ENCODE results near the gene SLC9C2.
"Not testable (repeated sequence)": the region's sequence is repeated elsewhere in the genome, so short reads cannot be mapped to it uniquely, and the experiment has no call there.

The SLC9C2 gene

GRCh38 chr1:173608503-173609216 is 5.8 kb upstream of the SLC9C2 start:
- in situ Hi-C loops (cut with HindIII; ENCODE audit: low sequenced_read_pairs): no loop called here
- TF ChIP-seq CTCF (IDR thresholded peaks at IDR 0.05; ENCODE audit: low read depth, low read length, missing control alignments): no peak
- no peak overlapping the region for H3K4me3 ChIP-seq (ENCODE audit: low read depth, low read length)
- DNase-seq (ENCODE audit: low read depth): no peak

GRCh38 chr1:173601588-173601987 is 1.3 kb downstream of the SLC9C2 start:
- H3K4me3 ChIP-seq (ENCODE audit: low read depth, low read length): no peak overlapping the region
- TF ChIP-seq CTCF (IDR thresholded peaks at IDR 0.05; ENCODE audit: low read depth, low read length, missing control alignments): no peak
- in situ Hi-C loops (cut with HindIII; ENCODE audit: low sequenced_read_pairs): no loop called here
- no peak for DNase-seq (ENCODE audit: low read depth)

GRCh38 chr1:173596097-173596825 is 6.6 kb downstream of the SLC9C2 start:
- no peak overlapping the region for H3K4me3 ChIP-seq (ENCODE audit: low read depth, low read length)
- TF ChIP-seq CTCF (IDR thresholded peaks at IDR 0.05; ENCODE audit: low read depth, low read length, missing control alignments): no peak
- in situ Hi-C loops (cut with HindIII; ENCODE audit: low sequenced_read_pairs): no loop called here
- DNase-seq (ENCODE audit: low read depth): no peak

- DNase-seq (ENCODE audit: low read depth); in situ Hi-C loops (cut with HindIII; ENCODE audit: low sequenced_read_pairs): not testable (repeated sequence)
Observed at GRCh38 chr1:173591138-173591537, 11.7 kb downstream of the SLC9C2 start.

GRCh38 chr1:173590557-173590956 is 12.3 kb downstream of the SLC9C2 start:
- DNase-seq (ENCODE audit: low read depth): no peak
- no peak for TF ChIP-seq CTCF (IDR thresholded peaks at IDR 0.05; ENCODE audit: low read depth, low read length, missing control alignments)
- in situ Hi-C loops (cut with HindIII; ENCODE audit: low sequenced_read_pairs): no loop called here
- no peak overlapping the region for H3K4me3 ChIP-seq (ENCODE audit: low read depth, low read length)

More at GRCh38 chr1:173591138-173591537, 11.7 kb downstream of the SLC9C2 start:
- not testable (repeated sequence) for H3K4me3 ChIP-seq (ENCODE audit: low read depth, low read length)

GRCh38 chr1:173581383-173582079 is 21.3 kb downstream of the SLC9C2 start:
- no peak for DNase-seq (ENCODE audit: low read depth)
- in situ Hi-C loops (cut with HindIII; ENCODE audit: low sequenced_read_pairs): no loop called here
- H3K4me3 ChIP-seq (ENCODE audit: low read depth, low read length): no peak overlapping the region
- TF ChIP-seq CTCF (IDR thresholded peaks at IDR 0.05; ENCODE audit: low read depth, low read length, missing control alignments): no peak

Measured in astrocyte of the cerebellum (primary cell).